Gastroesophageal sphincter (tissue), 3 donors: Measurements from ENCODE around the gene KRTAP9-7.

Experiments
- CTCF ChIP-seq, 4 experiments: fragments of 200-600 bp in 2 of 4; fragments of 450-650 bp in 2 of 4; sonication (generic) in 1 of 4; IDR thresholded peaks; one replicate each; pipeline ENCODE4 v1.5.1; 2017 to 2019; ENCODE audit warnings: antibody characterized with exemption in 4 of 4, mild to moderate bottlenecking in 2 of 4, moderate library complexity in 2 of 4
- POLR2A ChIP-seq, 2 donors: fragments of 450-650 bp; IDR thresholded peaks; one replicate each; pipeline ENCODE4 v1.6.1; 2017; ENCODE audit warnings: antibody characterized with exemption in 2 of 2, mild to moderate bottlenecking in 2 of 2, moderate library complexity in 1 of 2

- TF ChIP-seq CTCF (IDR thresholded peaks at IDR 0.05): no peak
- no peak for TF ChIP-seq POLR2A (IDR thresholded peaks at IDR 0.05)
Observed at GRCh38 chr17:41284043-41284442, 8.5 kb downstream of the KRTAP9-7 start.
